K562 (cell line): ENCODE data around the gene EPS8. TPM values are rescaled to one million over a fixed set of nuclear protein-coding genes. Genes with fewer than 3 reads are reported as not detected.

Experiments
- ATAC-seq: fragments of 200-7000 bp; cut with Tn5 transposase; 3 replicates; pipeline ENCODE4 v1.9.1; 2020; ENCODE audit warnings: moderate library complexity
- BruUV-seq: library from RNA; stranded (reverse); fragments of 400-500 nt; replicated peaks from 2 replicates; lab custom pipeline; 2021; lab: Mats Ljungman, UMichigan
- CTCF ChIA-PET: fragments of 300-600 bp; formaldehyde crosslinking; extraction: SDS; loops from one replicate; lab custom pipeline; 2021; ENCODE audit warnings: low intra/inter-chr PET ratio; lab: Yijun Ruan, JAX
- POLR2A ChIA-PET: fragments of 300-600, 350-650 bp; sonication (Branson Sonifier 250); formaldehyde crosslinking; extraction: SDS; loops from one replicate; lab custom pipeline; 2021; ENCODE audit warnings: antibody characterized with exemption, inconsistent platforms; lab: Yijun Ruan, JAX
- DNase-seq, 4 experiments: peaks; one replicate each; pipeline versions ENCODE4 v3.0.0 to v3.0.0-alpha.2; 2011 to 2018; ENCODE audit warnings: low spot score in 3 of 4, mixed read lengths in 3 of 4; ENCODE audit errors: extremely low read depth in 1 of 4
- FAIRE-seq: peaks from 2 replicates; lab custom pipeline; 2011; peaks lifted over from hg19 to GRCh38; lab: Jason Lieb, UNC
- H2AFZ ChIP-seq: 2 replicates; pipeline ENCODE4 v1.6.0; 2011; ENCODE audit warnings: low read depth, low read length, control low read depth, inconsistent platforms
- H3K27ac ChIP-seq: fragments of 200-600 bp; 3 replicates; pipeline ENCODE4 v1.8.0; 2011; ENCODE audit warnings: low read depth, mild to moderate bottlenecking, control low read depth, inconsistent platforms, low read length, moderate library complexity, mixed read lengths; ENCODE audit errors: extremely low read depth
- H3K27me3 ChIP-seq, 2 experiments: fragments of 300-600 bp in 1 of 2; 2 replicates in 1 of 2; 3 replicates in 1 of 2; pipeline versions ENCODE4 v1.6.0 to v1.8.0; 2011; ENCODE audit warnings: inconsistent platforms in 2 of 2, low read length in 2 of 2, mild to moderate bottlenecking in 1 of 2, mixed read lengths in 1 of 2, moderate library complexity in 1 of 2; ENCODE audit not compliant: control insufficient read depth in 2 of 2, insufficient read depth in 2 of 2
- H3K36me3 ChIP-seq: fragments of 300-600 bp; 3 replicates; pipeline ENCODE4 v1.8.0; 2011; ENCODE audit warnings: mild to moderate bottlenecking, low read length, inconsistent platforms; ENCODE audit not compliant: control insufficient read depth, insufficient read depth
- H3K4me1 ChIP-seq, 2 experiments: fragments of 200-600 bp in 1 of 2; replicated peaks in 1 of 2; 2 replicates in 1 of 2; 3 replicates in 1 of 2; pipeline versions ENCODE4 v1.5.1 to v1.8.0; 2011; ENCODE audit warnings: inconsistent platforms in 2 of 2, low read length in 2 of 2, mild to moderate bottlenecking in 1 of 2, mixed read lengths in 1 of 2, moderate library complexity in 1 of 2; ENCODE audit not compliant: control insufficient read depth in 2 of 2, insufficient read depth in 2 of 2
- H3K4me2 ChIP-seq: 2 replicates; pipeline ENCODE4 v1.6.1; 2011; ENCODE audit warnings: low read length, control low read depth, inconsistent platforms, mixed read lengths; ENCODE audit not compliant: insufficient read depth
- H3K4me3 ChIP-seq: fragments of 200-600 bp; sonication (generic), shearing (Covaris generic); 2 replicates; pipeline ENCODE4 v1.5.1; 2016; ENCODE audit warnings: control low read depth, inconsistent platforms
- H3K79me2 ChIP-seq: fragments of 200-600 bp; 3 replicates; pipeline ENCODE4 v1.8.0; 2011; ENCODE audit warnings: low read length, inconsistent platforms; ENCODE audit not compliant: control insufficient read depth, insufficient read depth
- H3K9ac ChIP-seq, 2 experiments: 2 replicates each; pipeline versions ENCODE4 v1.6.0 to v1.6.1; 2011; ENCODE audit warnings: low read depth in 2 of 2, low read length in 2 of 2, control low read depth in 1 of 2, inconsistent platforms in 1 of 2, mild to moderate bottlenecking in 1 of 2, mixed read lengths in 1 of 2; ENCODE audit not compliant: insufficient read depth in 1 of 2
- H3K9me1 ChIP-seq: one replicate; pipeline ENCODE4 v1.6.0; 2011; ENCODE audit warnings: inconsistent platforms, mild to moderate bottlenecking, low read length, moderate library complexity; ENCODE audit not compliant: control insufficient read depth, insufficient read depth
- H3K9me3 ChIP-seq: replicated peaks from 2 replicates; pipeline ENCODE4 v1.5.1; 2011; ENCODE audit warnings: low read depth, low read length, inconsistent platforms; ENCODE audit not compliant: control insufficient read depth, insufficient read depth
- H4K20me1 ChIP-seq: replicated peaks from 2 replicates; pipeline ENCODE4 v1.6.1; 2011; ENCODE audit warnings: low read length, inconsistent platforms, mixed read lengths; ENCODE audit not compliant: control insufficient read depth, insufficient read depth
- ARID3A ChIP-seq: IDR thresholded peaks from 2 replicates; pipeline ENCODE4 v1.6.1; 2012; ENCODE audit warnings: low read depth, low read length, improper control_type of control experiment, borderline replicate concordance
- ATF7 ChIP-seq: fragments of 450-650 bp; IDR thresholded peaks from 2 replicates; pipeline ENCODE4 v1.7.1; 2014; ENCODE audit warnings: mild to moderate bottlenecking, moderate library complexity
- CREM ChIP-seq: IDR thresholded peaks from 2 replicates; pipeline ENCODE4 v1.6.1; 2014; ENCODE audit warnings: antibody characterized with exemption, low read depth
- CTCFL ChIP-seq: IDR thresholded peaks from 2 replicates; pipeline ENCODE4 v1.6.1; 2011; ENCODE audit warnings: borderline replicate concordance, low read depth, mild to moderate bottlenecking, moderate library complexity, low read length; ENCODE audit not compliant: insufficient read depth, poor library complexity, severe bottlenecking
- ETV1 ChIP-seq: fragments of 450-650 bp; conservative IDR thresholded peaks from 2 replicates; pipeline ENCODE4 v1.6.1; 2016; ENCODE audit warnings: missing genetic modification characterization, control low read depth, low read depth, missing compliant biosample characterization
- GATAD2B ChIP-seq: fragments of 450-650 bp; IDR thresholded peaks from 2 replicates; pipeline ENCODE4 v1.6.1; 2017; ENCODE audit warnings: mild to moderate bottlenecking, borderline replicate concordance
- HMGN3 ChIP-seq: IDR thresholded peaks from 2 replicates; pipeline ENCODE4 v1.6.1; 2011; ENCODE audit warnings: borderline replicate concordance, low read depth, mild to moderate bottlenecking, mixed read lengths, low read length; ENCODE audit not compliant: insufficient read length; ENCODE audit errors: extremely low read depth
- JUND ChIP-seq, 2 experiments: IDR thresholded peaks; 2 replicates in 1 of 2; 3 replicates in 1 of 2; pipeline ENCODE4 v1.6.1; 2011; ENCODE audit warnings: borderline replicate concordance in 2 of 2, low read depth in 2 of 2, low read length in 2 of 2, improper control_type of control experiment in 1 of 2, missing biosample characterization in 1 of 2, missing genetic modification characterization in 1 of 2, missing genetic modification reagents in 1 of 2
- KAT2B ChIP-seq: IDR thresholded peaks from one replicate; pipeline ENCODE4 v1.6.1; 2012; ENCODE audit warnings: low read depth, mild to moderate bottlenecking, control low read depth, inconsistent platforms, low read length, moderate library complexity
- MLX ChIP-seq, 2 experiments: fragments of 450-650 bp in 1 of 2; sonication (generic) in 1 of 2; formaldehyde crosslinking; conservative IDR thresholded peaks; 2 replicates each; pipeline versions ENCODE4 v1.4.0 to v1.8.1; 2020 to 2022; ENCODE audit warnings: mild to moderate bottlenecking in 1 of 2, missing genetic modification reagents in 1 of 2
- RNF2 ChIP-seq: sonication (generic); IDR thresholded peaks from 2 replicates; pipeline ENCODE4 v1.6.1; 2016
- SPI1 ChIP-seq: IDR thresholded peaks from 2 replicates; pipeline ENCODE4 v1.6.1; 2011; ENCODE audit warnings: low read depth, low read length, control low read depth, borderline replicate concordance
- WHSC1 ChIP-seq: IDR thresholded peaks from one replicate; pipeline ENCODE4 v1.6.1; 2012; ENCODE audit warnings: low read length, control low read depth, inconsistent platforms
- ZBTB2 ChIP-seq: fragments of 450-650 bp; IDR thresholded peaks from 2 replicates; pipeline ENCODE4 v1.6.1; 2016; ENCODE audit warnings: antibody characterized with exemption
- ZC3H4 ChIP-seq: sonication (generic); formaldehyde crosslinking; IDR thresholded peaks from 2 replicates; pipeline ENCODE4 v1.9.0; 2021; ENCODE audit warnings: missing genetic modification reagents, borderline replicate concordance
- ZEB2 ChIP-seq: fragments of 450-650 bp; IDR thresholded peaks from 2 replicates; pipeline ENCODE4 v1.6.1; 2016
- WGBS: fragments of 100-300 bp; shearing (Covaris generic); methylation state at CpG from one replicate; pipeline ENCODE4 v1.1.6; 2016; ENCODE audit warnings: low coverage, mixed read lengths; ENCODE audit not compliant: insufficient coverage; ENCODE audit errors: missing lambda C conversion rate; 5-methylcytosine and 5-hydroxymethylcytosine counted together
- in situ Hi-C: fragments of 300-500 bp; cut with MboI; formaldehyde crosslinking; loops from 4 replicates; pipeline ENCODE4 v1.15.0; 2018; ENCODE audit warnings: inconsistent platforms, mixed read lengths
- intact Hi-C: fragments of 100-400 bp; cut with micrococcal nuclease; formaldehyde crosslinking; loops from 2 replicates; pipeline ENCODE4 v1.14.2; 2022
- polyA plus RNA-seq, 8 experiments: library from polyadenylated mRNA; depleted of rRNA in 4 of 8; stranded (reverse) in 5 of 8; unstranded in 3 of 8; fragments of >200 nt; fragmentation: Nextera tagmentation in 2 of 8; fragmentation: Illumina TruSeq in 1 of 8; extraction: Ambion mirVana in 2 of 8; extraction: Trizol in 1 of 8; gene quantifications; 2 replicates each; pipeline versions ENCODE4 v1.2.1 to v1.2.3, GENCODE V29; 2011 to 2014; ENCODE audit warnings: inconsistent platforms in 1 of 8, missing spikeins in 1 of 8
- total RNA-seq, 7 experiments: library from RNA; depleted of rRNA in 6 of 7; stranded (reverse); fragments of >200 nt in 6 of 7; fragmentation: Illumina TruSeq in 2 of 7; extraction: Trizol in 2 of 7; gene quantifications; 2 replicates each; pipeline versions ENCODE4 v1.2.1 to v1.2.3, GENCODE V29; 2011 to 2021; ENCODE audit warnings: low replicate concordance in 1 of 7

EPS8 gene
- total and polyA plus RNA-seq, 9 of the 15 experiments (the other 6 are each of a cell fraction or from before 2014, with no cell fraction given): 0.10 to 1.9 (median 0.33) TPM

- Histone ChIP-seq H3K27me3 (no peaks in the 10 kb centered on the region), H3K27ac (no peak overlapping the region), H3K9me1 (no peaks in the 10 kb centered on the region), H3K4me1 (no peaks in the 10 kb centered on the region), H2AFZ (no peak overlapping the region), H3K79me2 (no peaks in the 10 kb centered on the region), H3K36me3 (no peaks in the 10 kb centered on the region), H3K4me3 (no peak overlapping the region), H3K4me2 (no peak overlapping the region), H3K9ac (no peak overlapping the region), H3K9me3 (no peaks in the 10 kb centered on the region), H4K20me1 (no peaks in the 10 kb centered on the region)
- intact Hi-C loops: no loop called here
- ChIA-PET CTCF (no interaction called here), POLR2A (no interaction called here)
- ATAC-seq (no peak), FAIRE-seq (no peak), DNase-seq (no peak)
- BruUV-seq: no TSS peak
- in situ Hi-C loops: no loop called here
- WGBS: 2% methylated on average over 7 of the region's 7 CpGs
- TF ChIP-seq JUND (IDR thresholded peaks at IDR 0.05; ENCODE audit: borderline replicate concordance, low read depth, low read length): no peak
- TF ChIP-seq JUND (tag; IDR thresholded peaks at IDR 0.05; ENCODE audit: borderline replicate concordance, low read depth, low read length): no peak
- no peak for TF ChIP-seq GATAD2B
- TF ChIP-seq HMGN3: no peak
- no peak for TF ChIP-seq SPI1
- no peak for TF ChIP-seq ARID3A
- TF ChIP-seq ETV1 (tag): no peak
- no peak for TF ChIP-seq ZC3H4 (CRISPR knock-in tag)
- TF ChIP-seq KAT2B: no peak
- TF ChIP-seq ZBTB2: no peak
- TF ChIP-seq ZEB2: no peak
- no peak for TF ChIP-seq ATF7
- no peak for TF ChIP-seq MLX (CRISPR knock-in tag; conservative IDR thresholded peaks at IDR 0.05)
- TF ChIP-seq RNF2: no peak
- no peak for TF ChIP-seq CREM
- no peak for TF ChIP-seq CTCFL
- no peak for TF ChIP-seq WHSC1
These were observed 188.8 kb downstream of the EPS8 start for GRCh38 chr12:15600223-15600935.
